ENCODE data around the gene PWWP2B. TPM values are rescaled to one million over a fixed set of nuclear protein-coding genes. Genes with fewer than 3 reads are reported as not detected.

PWWP2B gene
- total RNA-seq, 2 donors from 2014 or later = 1.5 to 3.1 TPM

- ATAC-seq (replicated peaks) = no peak
- Mint-ChIP-seq H3K36me3 (ENCODE audit: low read depth) (no peaks in the 10 kb centered on the region), H3K9me3 (no peaks in the 10 kb centered on the region), H3K4me1 (peaks cover 7% of the 10 kb centered on the region), H3K27ac (no peak overlapping the region), H3K4me3 (no peak overlapping the region), H3K27me3 (no peaks in the 10 kb centered on the region)
Observed at GRCh38 chr10:132418527-132419416, 21.8 kb downstream of the PWWP2B start.

- H3K27me3 Mint-ChIP-seq = no peaks in the 10 kb centered on the region
- H3K9me3 Mint-ChIP-seq = no peaks in the 10 kb centered on the region
- no peak for ATAC-seq (replicated peaks)
- H3K4me3 Mint-ChIP-seq = no peak overlapping the region
- no peaks in the 10 kb centered on the region for H3K36me3 Mint-ChIP-seq (ENCODE audit: low read depth)
- H3K27ac Mint-ChIP-seq = no peak overlapping the region
- H3K4me1 Mint-ChIP-seq = peaks cover 7% of the 10 kb centered on the region
Observed at GRCh38 chr10:132419538-132420468, 22.8 kb downstream of the PWWP2B start.

GRCh38 chr10:132420469-132420980, 23.5 kb downstream of the PWWP2B start:
- no peak for ATAC-seq (replicated peaks)
- no peaks in the 10 kb centered on the region for H3K9me3 Mint-ChIP-seq

GRCh38 chr10:132420981-132421846, 24.2 kb downstream of the PWWP2B start:
- H3K36me3 Mint-ChIP-seq (ENCODE audit: low read depth) = no peaks in the 10 kb centered on the region
- no peaks in the 10 kb centered on the region for H3K9me3 Mint-ChIP-seq
- H3K27me3 Mint-ChIP-seq = no peaks in the 10 kb centered on the region
- H3K4me3 Mint-ChIP-seq = no peak overlapping the region
- peak overlapping the region; percentile 38 for H3K27ac Mint-ChIP-seq
- ATAC-seq (replicated peaks) = peak; percentile 71
- no peaks in the 10 kb centered on the region for H3K4me1 Mint-ChIP-seq

More at GRCh38 chr10:132420469-132420980, 23.5 kb downstream of the PWWP2B start:
- peaks cover 2% of the 10 kb centered on the region for H3K4me1 Mint-ChIP-seq
- no peaks in the 10 kb centered on the region for H3K36me3 Mint-ChIP-seq (ENCODE audit: low read depth)
- no peak overlapping the region for H3K27ac Mint-ChIP-seq
- H3K4me3 Mint-ChIP-seq = no peak overlapping the region
- no peaks in the 10 kb centered on the region for H3K27me3 Mint-ChIP-seq

- no peak overlapping the region for H3K4me3 Mint-ChIP-seq
- H3K27ac Mint-ChIP-seq = peak overlapping the region; percentile 38
- H3K4me1 Mint-ChIP-seq = no peaks in the 10 kb centered on the region
- no peak for ATAC-seq (replicated peaks)
- H3K36me3 Mint-ChIP-seq (ENCODE audit: low read depth) = no peaks in the 10 kb centered on the region
- H3K27me3 Mint-ChIP-seq = no peaks in the 10 kb centered on the region
- no peaks in the 10 kb centered on the region for H3K9me3 Mint-ChIP-seq
Observed at GRCh38 chr10:132421847-132422751, 25.1 kb downstream of the PWWP2B start.

GRCh38 chr10:132422903-132423825, 26.2 kb downstream of the PWWP2B start:
- H3K4me1 Mint-ChIP-seq = no peaks in the 10 kb centered on the region
- no peak overlapping the region for H3K4me3 Mint-ChIP-seq
- H3K9me3 Mint-ChIP-seq = no peaks in the 10 kb centered on the region
- H3K27ac Mint-ChIP-seq = no peak overlapping the region
- no peaks in the 10 kb centered on the region for H3K36me3 Mint-ChIP-seq (ENCODE audit: low read depth)
- ATAC-seq (replicated peaks) = no peak
- no peaks in the 10 kb centered on the region for H3K27me3 Mint-ChIP-seq

GRCh38 chr10:132423966-132424861, 27.2 kb downstream of the PWWP2B start:
- H3K27ac Mint-ChIP-seq = no peak overlapping the region
- H3K4me1 Mint-ChIP-seq = no peaks in the 10 kb centered on the region
- H3K36me3 Mint-ChIP-seq (ENCODE audit: low read depth) = no peaks in the 10 kb centered on the region
- no peaks in the 10 kb centered on the region for H3K9me3 Mint-ChIP-seq
- no peak overlapping the region for H3K4me3 Mint-ChIP-seq
- ATAC-seq (replicated peaks) = no peak
- no peaks in the 10 kb centered on the region for H3K27me3 Mint-ChIP-seq

- Mint-ChIP-seq H3K9me3 (no peaks in the 10 kb centered on the region), H3K36me3 (ENCODE audit: low read depth) (no peaks in the 10 kb centered on the region), H3K27ac (no peak overlapping the region), H3K4me1 (peaks cover 5% of the 10 kb centered on the region), H3K27me3 (no peaks in the 10 kb centered on the region), H3K4me3 (no peak overlapping the region)
- ATAC-seq (replicated peaks) = no peak
Observed at GRCh38 chr10:132425029-132425756, 28.2 kb downstream of the PWWP2B start.

GRCh38 chr10:132425757-132426155, 28.8 kb downstream of the PWWP2B start:
- H3K4me3 Mint-ChIP-seq = no peak overlapping the region

GRCh38 chr10:132427006-132427771, 30.2 kb downstream of the PWWP2B start:
- Mint-ChIP-seq H3K27me3 (no peaks in the 10 kb centered on the region), H3K4me1 (peaks cover 6% of the 10 kb centered on the region), H3K36me3 (ENCODE audit: low read depth) (no peaks in the 10 kb centered on the region), H3K27ac (no peak overlapping the region), H3K9me3 (no peaks in the 10 kb centered on the region), H3K4me3 (no peak overlapping the region)
- ATAC-seq (replicated peaks) = peak; percentile 34

More at GRCh38 chr10:132425757-132426155, 28.8 kb downstream of the PWWP2B start:
- peaks cover 6% of the 10 kb centered on the region for H3K4me1 Mint-ChIP-seq
- no peak overlapping the region for H3K27ac Mint-ChIP-seq
- H3K36me3 Mint-ChIP-seq (ENCODE audit: low read depth) = no peaks in the 10 kb centered on the region
- ATAC-seq (replicated peaks) = no peak
- H3K27me3 Mint-ChIP-seq = no peaks in the 10 kb centered on the region
- no peaks in the 10 kb centered on the region for H3K9me3 Mint-ChIP-seq

Data from activated T-helper 17 cell treated with anti-CD3 and anti-CD28 coated beads, Interleukin-2, amount 50 U/mL, for 72 hours (primary cell).